ENCODE measurements around the gene ITGB7.

DNA sequence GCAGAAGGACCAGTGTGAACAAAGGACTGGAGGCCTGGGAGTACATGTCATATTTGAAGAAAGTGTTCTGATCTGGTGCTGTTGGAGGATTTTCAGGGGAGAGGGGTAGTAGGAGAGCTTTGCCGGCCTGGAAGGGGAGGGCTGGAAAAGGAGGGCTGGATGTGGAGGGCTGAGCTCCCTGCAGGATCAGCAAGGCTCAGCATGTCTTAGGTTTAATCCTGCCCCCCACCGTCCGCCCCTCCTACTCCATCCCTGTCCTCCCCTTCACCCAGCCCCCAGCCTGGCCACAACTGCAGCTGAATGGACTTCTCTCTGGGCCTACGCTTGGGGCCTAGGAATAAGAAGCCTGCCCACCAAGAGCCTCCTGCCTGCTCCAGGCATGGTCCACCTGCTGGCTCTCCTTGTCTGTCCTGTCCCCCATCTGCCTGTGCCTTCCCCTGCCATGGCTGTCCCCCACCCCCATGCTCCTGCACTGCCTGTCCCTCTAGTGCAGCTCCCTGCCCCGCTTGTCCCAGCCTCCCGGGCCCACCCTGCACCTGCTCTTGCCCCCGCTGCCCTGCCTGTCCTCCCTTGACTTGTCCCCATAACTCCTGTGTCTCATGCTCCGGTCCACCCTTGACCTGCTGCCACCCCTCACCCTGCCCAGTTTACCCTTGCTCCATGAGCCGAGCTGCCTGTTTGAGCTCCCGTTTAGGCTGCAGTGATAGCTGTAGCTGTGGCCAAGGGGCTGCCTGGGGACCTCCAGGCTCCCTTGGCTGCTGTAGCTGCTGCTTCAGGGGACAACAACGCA is 34.8 kb upstream of the ITGB7 start:
- TF ChIP-seq, protein P1, sequence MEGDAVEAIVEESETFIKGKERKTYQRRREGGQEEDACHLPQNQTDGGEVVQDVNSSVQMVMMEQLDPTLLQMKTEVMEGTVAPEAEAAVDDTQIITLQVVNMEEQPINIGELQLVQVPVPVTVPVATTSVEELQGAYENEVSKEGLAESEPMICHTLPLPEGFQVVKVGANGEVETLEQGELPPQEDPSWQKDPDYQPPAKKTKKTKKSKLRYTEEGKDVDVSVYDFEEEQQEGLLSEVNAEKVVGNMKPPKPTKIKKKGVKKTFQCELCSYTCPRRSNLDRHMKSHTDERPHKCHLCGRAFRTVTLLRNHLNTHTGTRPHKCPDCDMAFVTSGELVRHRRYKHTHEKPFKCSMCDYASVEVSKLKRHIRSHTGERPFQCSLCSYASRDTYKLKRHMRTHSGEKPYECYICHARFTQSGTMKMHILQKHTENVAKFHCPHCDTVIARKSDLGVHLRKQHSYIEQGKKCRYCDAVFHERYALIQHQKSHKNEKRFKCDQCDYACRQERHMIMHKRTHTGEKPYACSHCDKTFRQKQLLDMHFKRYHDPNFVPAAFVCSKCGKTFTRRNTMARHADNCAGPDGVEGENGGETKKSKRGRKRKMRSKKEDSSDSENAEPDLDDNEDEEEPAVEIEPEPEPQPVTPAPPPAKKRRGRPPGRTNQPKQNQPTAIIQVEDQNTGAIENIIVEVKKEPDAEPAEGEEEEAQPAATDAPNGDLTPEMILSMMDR (conservative IDR thresholded peaks at IDR 0.05; ENCODE audit: low read depth, low read length) = no peak
- TF ChIP-seq EZH2 (IDR thresholded peaks at IDR 0.05; ENCODE audit: borderline replicate concordance, low read depth, low read length, poor library complexity, severe bottlenecking) = no peak

All from A673 (cell line).